Measurements from ENCODE around the gene POLR1A. TPM values are rescaled to one million over a fixed set of nuclear protein-coding genes. Genes with fewer than 3 reads are reported as not detected.

The POLR1A gene
- total and polyA plus RNA-seq, 2 donors (not counting 1 experiment from before 2014, with no cell fraction given), result 3.4 to 36.8 TPM

GRCh38 chr2:86012007-86012712, 93.5 kb downstream of the POLR1A start:
- no peak overlapping the region for H3K27ac Mint-ChIP-seq
- CTCF ChIA-PET, result interaction anchor here (2.0 kb wide), 1 partner anchor 185 kb away, joined by 6 read pairs; no protein-coding TSS in a partner anchor
- no peak for TF ChIP-seq EZH2 (IDR thresholded peaks at IDR 0.05; ENCODE audit: borderline replicate concordance, insufficient read depth, low read depth, low read length, poor library complexity, severe bottlenecking)
- no peak for TF ChIP-seq CTCF (IDR thresholded peaks at IDR 0.05)
- POLR2A ChIA-PET, result no interaction called here
- peaks cover 4% of the 10 kb centered on the region for H3K9me3 Mint-ChIP-seq (ENCODE audit: insufficient read depth)
- H3K27ac ChIP-seq (ENCODE audit: low read length in 2 of 2), result no peak overlapping the region
- no peaks in the 10 kb centered on the region for H3K36me3 ChIP-seq (replicated peaks in 1 of 2; ENCODE audit: control extremely low read depth in 1 of 2, control insufficient read depth in 1 of 2, extremely low read depth in 1 of 2, insufficient read depth in 2 of 2, low read length in 1 of 2)
- no peak overlapping the region for H2AFZ ChIP-seq (ENCODE audit: insufficient read depth, low read depth, low read length, poor library complexity, severe bottlenecking)
- peaks cover 26 to 45% of the 10 kb centered on the region in 2 donors for H3K4me1 ChIP-seq (ENCODE audit: control insufficient read depth in 2 of 2, insufficient read depth in 2 of 2, low read length in 2 of 2)
- 96% methylated on average over 4 of the region's 9 CpGs for WGBS (ENCODE audit: insufficient coverage)
- H3K79me2 ChIP-seq (ENCODE audit: control insufficient read depth, insufficient read depth, low read length), result no peaks in the 10 kb centered on the region
- peaks cover 0 to 23% (median 7%) of the 10 kb centered on the region in 3 donors for H3K9me3 ChIP-seq (ENCODE audit: control extremely low read depth in 1 of 3, control insufficient read depth in 2 of 3, insufficient read depth in 1 of 3, low read length in 2 of 3)
- no peak overlapping the region for H3K4me2 ChIP-seq (replicated peaks; ENCODE audit: low read depth, low read length, poor library complexity, severe bottlenecking)
- intact Hi-C loops (cut with micrococcal nuclease), result no loop called here
- H3K4me3 Mint-ChIP-seq, result no peak overlapping the region
- DNase-seq, result no peak
- H3K27me3 ChIP-seq (replicated peaks in 1 of 4; ENCODE audit: control extremely low read depth in 1 of 4, control insufficient read depth in 3 of 4, insufficient read depth in 4 of 4, low read length in 3 of 4), result no peaks in the 10 kb centered on the region
- no peak overlapping the region for H3K9ac ChIP-seq (ENCODE audit: low read length)
- no peak for ATAC-seq (ENCODE audit: low read depth)
- H4K20me1 ChIP-seq (ENCODE audit: control insufficient read depth, insufficient read depth, low read length, poor library complexity, severe bottlenecking), result no peaks in the 10 kb centered on the region
- H3K27me3 Mint-ChIP-seq, result no peaks in the 10 kb centered on the region
- no peak overlapping the region for H3K4me3 ChIP-seq (ENCODE audit: control extremely low read depth in 1 of 5, extremely low read depth in 1 of 5, insufficient read depth in 1 of 5, low read depth in 2 of 5, low read length in 4 of 5)
- H3K4me1 Mint-ChIP-seq, result peaks cover 51% of the 10 kb centered on the region

GRCh38 chr2:86011449-86011941, 94.2 kb downstream of the POLR1A start:
- Histone ChIP-seq H3K27me3 (replicated peaks in 1 of 4; ENCODE audit: control extremely low read depth in 1 of 4, control insufficient read depth in 3 of 4, insufficient read depth in 4 of 4, low read length in 3 of 4) (no peaks in the 10 kb centered on the region), H3K79me2 (ENCODE audit: control insufficient read depth, insufficient read depth, low read length) (no peaks in the 10 kb centered on the region), H3K9me3 (ENCODE audit: control extremely low read depth in 1 of 3, control insufficient read depth in 2 of 3, insufficient read depth in 1 of 3, low read length in 2 of 3) (peaks cover 0 to 23% (median 7%) of the 10 kb centered on the region in 3 donors), H3K4me3 (ENCODE audit: control extremely low read depth in 1 of 5, extremely low read depth in 1 of 5, insufficient read depth in 1 of 5, low read depth in 2 of 5, low read length in 4 of 5) (no peak overlapping the region), H2AFZ (ENCODE audit: insufficient read depth, low read depth, low read length, poor library complexity, severe bottlenecking) (no peak overlapping the region), H3K27ac (ENCODE audit: low read length in 2 of 2) (no peak overlapping the region), H3K9ac (ENCODE audit: low read length) (no peak overlapping the region), H3K4me1 (ENCODE audit: control insufficient read depth in 2 of 2, insufficient read depth in 2 of 2, low read length in 2 of 2) (peaks cover 19 to 38% of the 10 kb centered on the region in 2 donors), H3K4me2 (replicated peaks; ENCODE audit: low read depth, low read length, poor library complexity, severe bottlenecking) (no peak overlapping the region), H3K36me3 (replicated peaks in 1 of 2; ENCODE audit: control extremely low read depth in 1 of 2, control insufficient read depth in 1 of 2, extremely low read depth in 1 of 2, insufficient read depth in 2 of 2, low read length in 1 of 2) (no peaks in the 10 kb centered on the region), H4K20me1 (ENCODE audit: control insufficient read depth, insufficient read depth, low read length, poor library complexity, severe bottlenecking) (no peaks in the 10 kb centered on the region)
- Mint-ChIP-seq H3K27ac (no peak overlapping the region), H3K9me3 (ENCODE audit: insufficient read depth) (peaks cover 4% of the 10 kb centered on the region), H3K27me3 (no peaks in the 10 kb centered on the region), H3K4me1 (peaks cover 47% of the 10 kb centered on the region), H3K4me3 (no peak overlapping the region)
- ChIA-PET CTCF (interaction anchor here (2.0 kb wide), 1 partner anchor 184 kb away, joined by 6 read pairs; no protein-coding TSS in a partner anchor), POLR2A (no interaction called here)
- TF ChIP-seq CTCF (IDR thresholded peaks at IDR 0.05) (no peak), EZH2 (IDR thresholded peaks at IDR 0.05; ENCODE audit: borderline replicate concordance, insufficient read depth, low read depth, low read length, poor library complexity, severe bottlenecking) (no peak)
- intact Hi-C loops (cut with micrococcal nuclease), result no loop called here
- no peak for ATAC-seq (ENCODE audit: low read depth)
- DNase-seq, result no peak
- 100% methylated on average over 7 of the region's 9 CpGs for WGBS (ENCODE audit: insufficient coverage)
